GM12891 (cell line): ENCODE data around the gene RPS6KA2.

Source experiments
- PAX5 ChIP-seq: IDR thresholded peaks from 2 replicates; pipeline ENCODE4 v1.6.1; 2011; ENCODE audit warnings: low read length, moderate library complexity, mild to moderate bottlenecking; ENCODE audit not compliant: insufficient read depth, severe bottlenecking
- POLR2A ChIP-seq: IDR thresholded peaks from 2 replicates; pipeline ENCODE4 v1.6.1; 2011; ENCODE audit warnings: low read depth, low read length, control low read depth
- POLR2AphosphoS5 ChIP-seq: IDR thresholded peaks from 2 replicates; pipeline ENCODE4 v1.6.1; 2011; ENCODE audit warnings: low read depth, low read length, control low read depth
- POU2F2 ChIP-seq: IDR thresholded peaks from 2 replicates; pipeline ENCODE4 v1.6.1; 2011; ENCODE audit warnings: low read depth, mild to moderate bottlenecking, control low read depth, low read length, moderate library complexity
- SPI1 ChIP-seq: IDR thresholded peaks from 2 replicates; pipeline ENCODE4 v1.6.1; 2011; ENCODE audit warnings: low read depth, low read length, control low read depth
- TAF1 ChIP-seq: IDR thresholded peaks from 2 replicates; pipeline ENCODE4 v1.6.1; 2011; ENCODE audit warnings: low read depth, low read length, control low read depth

DNA sequence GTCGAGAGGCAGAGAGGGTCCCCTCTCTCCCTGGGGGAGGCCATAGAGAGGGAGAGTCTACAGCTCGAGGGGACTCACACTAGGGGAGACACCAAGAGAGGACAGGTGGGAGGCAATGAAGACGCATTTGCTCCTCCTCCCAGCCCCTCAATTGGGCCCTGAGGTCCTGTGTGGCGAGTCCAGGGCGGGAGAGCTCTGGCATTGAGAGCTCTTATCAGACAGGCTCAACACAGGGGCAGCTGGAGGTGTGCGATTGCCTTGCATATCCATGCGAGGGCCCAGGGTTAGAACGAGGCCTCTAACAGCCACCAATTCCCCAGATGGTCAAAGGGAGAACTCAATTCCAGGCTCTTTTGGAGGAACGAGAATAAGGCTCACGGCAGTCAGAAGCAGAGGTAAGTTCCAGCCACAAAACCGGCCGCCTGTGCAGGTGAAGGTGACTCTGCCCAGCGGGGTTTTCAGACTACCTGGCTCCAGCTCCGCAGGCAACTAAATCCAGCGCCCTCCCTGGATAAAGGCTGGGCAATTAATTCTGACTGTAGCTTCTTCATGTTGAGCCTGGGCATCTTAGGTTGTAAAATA, 150.3 kb downstream of the RPS6KA2 start:
- TF ChIP-seq POLR2AphosphoS5 (no peak), TAF1 (no peak), SPI1 (no peak), POLR2A (no peak), PAX5 (no peak), POU2F2 (no peak)
